ENCODE measurements around the gene KRTAP3-2.

Gene KRTAP3-2

DNA sequence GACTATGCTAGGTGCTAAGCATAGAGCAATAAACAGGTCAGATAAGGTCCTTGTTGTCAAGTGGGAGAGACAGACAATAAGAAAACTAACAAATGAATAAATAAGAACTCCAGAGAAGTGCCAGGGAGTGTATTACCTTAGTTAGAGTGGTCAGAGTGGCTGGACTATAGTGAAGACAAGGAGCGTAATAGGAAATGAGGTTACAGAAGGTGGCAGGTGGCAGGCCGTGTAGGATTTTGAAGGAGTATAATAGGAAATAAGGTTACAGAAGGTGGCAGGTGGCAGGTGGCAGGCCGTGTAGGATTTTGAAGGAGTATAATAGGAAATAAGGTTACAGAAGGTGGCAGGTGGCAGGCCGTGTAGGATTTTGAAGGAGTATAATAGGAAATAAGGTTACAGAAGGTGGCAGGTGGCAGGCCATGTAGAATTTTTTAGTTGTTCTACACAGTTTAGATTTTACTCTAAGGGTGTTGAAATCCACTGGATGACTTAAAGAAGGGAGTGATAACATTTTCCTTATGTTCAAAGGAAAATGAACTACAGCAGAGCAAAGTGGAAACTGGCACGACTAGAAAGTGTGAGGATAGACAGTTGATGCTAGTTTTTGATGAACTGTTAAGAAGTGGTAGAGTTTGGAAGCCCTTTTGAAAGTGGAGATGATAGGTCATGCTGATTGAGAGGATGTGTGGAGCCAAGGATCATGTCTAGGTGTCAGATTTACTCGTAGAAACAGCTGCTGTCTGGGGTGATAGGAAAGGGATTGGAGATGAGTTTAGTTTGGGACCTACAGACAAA, 12.8 kb upstream of the KRTAP3-2 start:
- in situ Hi-C loops (cut with HindIII; ENCODE audit: low sequenced_read_pairs) = loop anchor here (10.0 kb wide), 1 partner anchor 202 kb away; no protein-coding TSS in a partner anchor

DNA sequence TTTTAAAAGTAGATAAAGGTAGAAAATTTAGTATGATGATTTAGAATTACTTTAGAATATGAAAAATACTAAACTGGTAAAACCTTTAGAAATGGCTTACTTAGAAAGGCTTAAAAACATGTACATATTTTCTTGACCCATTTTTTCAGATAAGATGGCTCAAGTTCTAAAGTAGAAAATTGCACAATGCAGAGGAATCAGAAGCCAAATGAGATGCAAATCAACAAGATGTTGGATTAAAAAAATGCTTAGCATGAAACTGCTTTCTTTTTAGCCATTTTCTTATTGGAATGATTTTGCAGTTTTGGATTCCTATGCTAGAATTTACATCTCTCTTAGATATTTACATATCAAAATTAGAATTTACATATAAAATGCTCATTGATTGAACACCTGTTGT, 10.7 kb upstream of the KRTAP3-2 start:
- in situ Hi-C loops (cut with HindIII; ENCODE audit: low sequenced_read_pairs) = loop anchor here (10.0 kb wide), 1 partner anchor 204 kb away; no protein-coding TSS in a partner anchor

DNA sequence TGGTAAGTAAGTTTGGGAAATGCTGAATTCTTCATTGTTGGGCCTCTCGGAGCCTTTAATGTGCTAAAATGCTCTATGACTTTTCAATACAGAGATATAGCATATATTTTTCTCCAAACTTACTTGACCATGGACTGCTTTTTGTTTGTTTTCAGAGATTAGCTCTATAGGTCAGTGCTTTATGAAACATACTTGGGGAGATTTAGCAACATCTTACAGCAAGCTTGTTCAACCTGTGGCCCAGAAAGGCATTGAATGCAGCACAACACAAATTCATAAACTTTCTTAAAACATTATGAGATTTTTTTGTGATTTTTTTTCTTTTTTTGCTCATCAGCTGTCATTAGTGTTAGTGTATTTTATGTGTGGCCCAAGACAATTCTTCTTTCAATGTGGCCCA, 10.2 kb upstream of the KRTAP3-2 start:
- in situ Hi-C loops (cut with HindIII; ENCODE audit: low sequenced_read_pairs) = loop anchor here (10.0 kb wide), 1 partner anchor 205 kb away; no protein-coding TSS in a partner anchor

DNA sequence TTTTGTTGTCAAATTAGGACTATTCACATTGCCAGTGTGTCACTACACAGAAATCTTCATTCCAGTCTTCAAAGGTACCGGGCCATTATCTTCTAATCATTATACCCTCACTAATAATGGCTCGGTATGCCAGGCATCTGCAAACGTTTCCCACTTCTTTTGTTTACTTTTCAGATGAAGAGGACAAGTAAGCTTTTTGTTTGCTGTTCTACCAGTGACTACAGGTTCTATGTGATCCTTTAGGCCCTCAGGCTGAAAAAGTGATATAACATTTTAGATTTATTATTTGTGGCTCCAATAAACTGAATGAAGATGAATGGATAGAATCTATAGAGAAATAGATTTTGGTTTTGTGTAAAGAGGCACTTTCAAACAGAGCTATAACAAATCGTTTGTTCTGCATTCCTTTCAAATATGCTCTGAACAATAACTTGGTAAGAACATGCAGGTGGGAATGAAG, 9.6 kb upstream of the KRTAP3-2 start:
- in situ Hi-C loops (cut with HindIII; ENCODE audit: low sequenced_read_pairs) = no loop called here

DNA sequence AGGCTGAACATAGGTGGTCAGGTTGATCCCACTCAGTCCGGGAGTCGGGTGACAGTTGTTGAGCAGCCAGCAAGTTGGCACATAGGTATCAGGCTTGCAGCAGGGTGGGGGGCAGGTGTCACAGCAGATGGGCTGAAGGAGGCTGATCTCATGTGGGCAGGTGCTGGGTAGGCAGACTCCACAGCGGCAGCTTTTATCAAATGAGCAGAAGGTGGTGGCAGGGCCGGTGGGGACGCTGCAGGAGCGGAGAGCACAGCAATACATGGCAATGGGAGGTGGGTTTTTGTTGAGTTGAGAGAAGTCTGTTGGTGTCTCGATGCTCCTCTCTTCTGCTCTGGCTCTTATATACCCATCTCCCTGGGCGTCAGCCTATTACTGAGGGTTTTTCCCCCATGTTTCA, 9.1 kb upstream of the KRTAP3-2 start, which contains the start of gene KRTAP3-1:
TSS of gene KRTAP3-1 (minus strand) at position 318 of the 400 bp plus-strand sequence. CDS start at position 264, 54 bp downstream.
- in situ Hi-C loops (cut with HindIII; ENCODE audit: low sequenced_read_pairs) = no loop called here

DNA sequence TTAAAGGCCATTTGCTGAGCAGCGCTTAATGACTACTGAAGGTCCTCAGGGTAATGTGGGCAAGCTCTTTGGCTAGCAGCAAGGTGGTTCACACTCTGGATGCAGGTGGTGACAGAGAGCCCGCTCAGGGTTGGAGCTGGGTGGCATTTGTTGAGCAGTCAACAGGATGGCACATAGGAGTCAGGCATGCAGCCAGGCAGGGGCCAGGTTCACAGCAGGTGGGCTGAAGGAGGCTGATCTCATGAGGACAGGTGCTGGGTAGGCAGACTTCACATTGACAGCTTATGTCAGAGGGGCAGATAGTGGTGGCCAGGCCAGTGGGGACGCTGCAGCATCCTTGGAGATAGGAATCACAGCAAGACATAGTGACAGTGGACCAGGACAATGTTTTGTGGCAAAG, 4.7 kb upstream of the KRTAP3-2 start:
- in situ Hi-C loops (cut with HindIII; ENCODE audit: low sequenced_read_pairs) = no loop called here

DNA sequence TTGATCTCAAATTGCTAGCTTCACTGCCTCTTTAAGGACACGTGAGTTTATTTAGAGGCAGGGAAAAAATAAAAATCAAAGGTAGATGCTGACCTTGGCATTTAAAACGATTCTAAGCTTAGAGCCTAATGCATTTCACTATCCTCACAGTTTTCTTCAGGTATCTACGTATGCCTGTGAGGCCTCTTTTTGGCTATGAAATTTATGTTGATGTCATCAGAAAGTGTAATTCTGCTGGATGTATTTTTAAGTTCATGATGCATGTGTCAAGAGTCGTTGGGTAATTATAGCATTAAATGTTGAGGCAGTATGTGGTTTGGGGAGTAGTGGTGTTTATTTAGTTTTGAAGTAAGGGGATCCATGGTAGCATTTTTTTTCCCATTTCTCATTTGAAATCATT, 4.2 kb upstream of the KRTAP3-2 start:
- in situ Hi-C loops (cut with HindIII; ENCODE audit: low sequenced_read_pairs) = no loop called here

DNA sequence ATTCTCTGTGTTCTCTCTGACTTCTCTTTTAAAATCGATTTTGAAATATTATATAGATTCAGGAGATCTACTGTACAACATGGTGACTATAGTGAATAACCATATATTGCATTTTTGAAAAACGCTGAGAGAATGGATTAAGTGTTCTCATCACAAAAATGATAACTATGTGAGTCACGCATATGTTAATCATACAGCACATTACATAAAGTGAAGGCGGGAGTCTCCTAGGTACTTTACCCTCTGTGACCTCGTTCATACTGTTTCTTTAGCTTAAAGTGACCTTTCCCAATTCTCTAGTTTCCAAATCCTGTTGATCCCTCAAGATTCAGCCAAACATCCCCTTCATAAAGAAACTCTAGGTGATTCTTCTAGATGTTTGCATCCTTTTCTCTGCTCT, 3.1 kb upstream of the KRTAP3-2 start:
- in situ Hi-C loops (cut with HindIII; ENCODE audit: low sequenced_read_pairs) = no loop called here

DNA sequence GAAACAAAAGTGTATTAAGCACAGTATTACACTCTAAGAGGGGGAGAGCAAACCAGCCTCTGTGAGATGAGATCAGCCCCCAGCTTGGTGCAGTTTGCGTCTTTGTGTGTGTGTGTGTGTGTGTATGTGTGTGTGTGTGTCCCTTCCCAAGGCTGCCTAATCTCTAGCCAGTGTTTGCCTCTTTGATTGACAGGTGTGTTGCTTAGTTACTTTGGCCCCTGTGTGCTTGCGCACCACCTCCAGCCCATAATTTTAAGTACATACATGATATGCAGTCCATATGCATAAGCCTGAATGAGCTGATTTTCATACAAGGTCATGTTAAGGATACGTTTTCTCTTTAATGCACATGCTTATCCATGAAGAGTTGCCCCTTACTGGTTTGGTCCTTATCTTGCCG, 2.1 kb upstream of the KRTAP3-2 start:
- in situ Hi-C loops (cut with HindIII; ENCODE audit: low sequenced_read_pairs) = no loop called here

DNA sequence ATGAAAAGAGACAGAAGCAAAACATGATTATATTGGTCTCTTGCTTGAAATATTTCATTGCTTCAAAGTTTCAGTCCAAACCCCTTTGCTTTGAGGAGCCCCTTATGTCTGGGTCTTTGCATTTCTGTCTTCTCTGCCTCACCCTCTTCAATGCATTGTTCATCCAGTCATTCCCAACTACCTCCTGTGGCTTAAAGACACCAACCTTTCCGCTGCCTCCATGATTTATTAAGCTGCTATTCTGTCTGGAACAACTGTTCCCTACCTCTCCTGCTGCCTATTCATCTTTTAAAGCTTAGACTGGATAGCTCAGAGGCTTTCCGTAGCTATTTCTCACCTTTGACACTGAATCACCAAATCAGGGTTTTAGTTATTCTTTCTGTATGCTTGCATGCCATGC, 2.3 kb downstream of the KRTAP3-2 start:
- in situ Hi-C loops (cut with HindIII; ENCODE audit: low sequenced_read_pairs) = loop anchor here (5.0 kb wide), 1 partner anchor 35 kb away; the partner anchor contains the start of genes KRTAP1-3 and KRTAP1-4

DNA sequence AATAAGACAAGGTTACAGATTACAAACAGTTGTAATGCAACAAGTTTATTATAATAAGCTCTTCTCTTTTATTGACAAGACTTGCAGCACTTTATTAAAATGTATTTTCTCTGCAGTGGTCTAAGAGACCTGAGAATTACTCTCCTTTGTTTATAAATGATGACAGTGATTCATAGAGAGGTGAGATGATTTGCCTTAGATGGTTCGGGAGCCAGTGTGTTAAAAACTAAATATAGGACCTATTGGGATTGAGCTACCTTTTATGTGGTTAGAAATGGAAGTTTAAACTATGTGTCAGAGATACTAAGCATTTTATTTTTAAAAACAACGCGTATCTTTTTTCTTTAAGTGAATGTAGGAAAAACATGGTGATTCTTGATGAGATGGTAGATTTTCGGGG, 2.9 kb downstream of the KRTAP3-2 start:
- in situ Hi-C loops (cut with HindIII; ENCODE audit: low sequenced_read_pairs) = loop anchor here (5.0 kb wide), 1 partner anchor 35 kb away; the partner anchor contains the start of genes KRTAP1-3 and KRTAP1-4

DNA sequence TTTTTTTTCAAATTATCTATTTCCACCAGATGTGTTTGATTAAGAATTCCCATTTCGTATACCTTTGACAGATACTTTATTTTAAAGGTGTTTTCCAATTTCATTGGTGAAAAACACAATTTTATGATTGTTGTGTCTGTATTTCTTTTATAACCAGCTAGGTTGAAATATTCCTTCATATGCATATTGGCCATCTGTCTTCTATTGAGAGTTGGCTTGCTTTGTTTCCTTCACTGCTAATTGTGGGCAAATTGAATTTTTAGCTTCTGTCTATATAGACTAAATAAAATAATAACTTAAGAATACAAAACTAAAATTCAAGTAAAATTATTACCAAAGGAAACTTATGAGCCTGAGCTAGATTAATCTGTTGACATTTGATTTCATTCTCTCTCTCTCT, 4.6 kb downstream of the KRTAP3-2 start:
- in situ Hi-C loops (cut with HindIII; ENCODE audit: low sequenced_read_pairs) = loop anchor here (5.0 kb wide), 1 partner anchor 37 kb away; the partner anchor contains the start of genes KRTAP1-3 and KRTAP1-4

DNA sequence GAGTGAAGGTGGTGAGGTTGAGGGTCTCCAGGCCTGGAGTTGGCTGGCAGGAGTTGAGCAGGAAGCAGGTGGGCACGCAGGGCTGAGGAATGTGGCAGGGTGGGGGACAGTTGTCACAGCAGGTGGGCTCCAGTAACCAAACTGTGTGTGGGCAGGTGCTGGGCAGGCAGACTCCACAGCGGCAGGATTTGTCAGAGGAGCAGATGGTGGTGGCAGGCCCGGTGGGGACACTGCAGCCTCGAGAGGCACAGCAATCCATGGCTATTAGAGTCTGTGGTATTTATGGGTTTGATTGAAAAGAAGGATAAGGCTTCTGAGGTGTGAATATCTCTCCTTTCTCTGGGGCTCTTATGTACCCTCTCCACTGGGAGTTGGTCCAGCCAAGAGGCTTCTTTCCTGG, 5.9 kb downstream of the KRTAP3-2 start, which contains the start of gene KRTAP3-3:
TSS of gene KRTAP3-3 (minus strand) at position 326 of the 400 bp plus-strand sequence. CDS start at position 259, 67 bp downstream.
- in situ Hi-C loops (cut with HindIII; ENCODE audit: low sequenced_read_pairs) = no loop called here

DNA sequence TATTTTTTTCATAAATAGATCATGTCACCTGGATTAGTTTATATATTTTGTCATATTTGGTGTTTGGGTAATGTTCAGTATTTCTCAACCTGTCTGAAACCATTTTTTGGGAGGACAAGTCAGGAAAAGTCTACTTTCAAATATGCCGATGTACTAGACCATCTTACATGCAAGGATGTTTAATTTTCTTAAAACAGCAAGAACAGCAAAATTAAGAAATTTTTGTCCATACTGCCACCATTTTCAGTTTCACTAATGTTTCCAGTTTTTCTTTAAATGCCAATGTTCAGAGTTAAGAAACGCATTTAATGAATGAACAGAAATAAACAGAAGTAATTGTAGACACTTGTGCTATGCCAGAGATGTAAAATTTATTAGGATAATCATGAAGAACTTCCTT, 6.6 kb downstream of the KRTAP3-2 start:
- in situ Hi-C loops (cut with HindIII; ENCODE audit: low sequenced_read_pairs) = no loop called here

DNA sequence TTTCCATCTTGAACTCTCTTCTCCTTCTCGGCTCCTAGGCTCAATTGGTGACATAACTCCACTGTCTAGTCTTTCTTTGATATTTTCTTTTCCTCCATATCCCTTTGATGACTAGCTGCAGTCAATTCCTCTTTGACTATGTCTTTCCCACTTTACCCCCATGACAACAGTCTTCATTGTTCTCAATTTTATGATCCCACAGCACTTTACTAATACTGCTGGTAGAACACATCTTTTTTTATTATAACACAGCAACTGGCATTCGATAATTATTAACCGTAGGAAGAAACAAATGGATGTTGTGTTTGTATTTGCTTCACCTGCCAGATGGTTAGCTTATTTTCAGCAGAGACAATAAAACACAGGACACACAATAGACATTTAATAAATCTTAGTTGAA, 7.0 kb downstream of the KRTAP3-2 start:
- in situ Hi-C loops (cut with HindIII; ENCODE audit: low sequenced_read_pairs) = no loop called here

DNA sequence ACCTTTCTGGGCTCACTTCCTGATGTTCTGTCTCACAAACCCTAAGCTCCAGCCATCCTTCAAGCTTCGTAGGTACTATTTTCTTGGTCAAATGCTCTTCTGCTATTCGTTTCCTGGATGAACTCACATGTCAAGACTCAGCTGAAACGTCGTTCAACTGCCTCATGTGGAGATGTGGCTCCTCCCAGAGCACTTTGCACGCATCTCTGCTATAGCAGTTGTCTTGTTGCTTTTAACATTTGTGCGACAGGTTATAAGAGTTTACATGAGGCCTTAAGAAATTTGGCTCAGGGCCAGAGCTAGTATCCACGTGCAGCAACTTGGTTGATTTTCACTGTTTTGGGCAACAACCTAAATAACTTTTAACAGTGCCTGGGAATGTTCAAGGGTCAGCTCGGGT, 12.8 kb downstream of the KRTAP3-2 start:
- in situ Hi-C loops (cut with HindIII; ENCODE audit: low sequenced_read_pairs) = no loop called here

DNA sequence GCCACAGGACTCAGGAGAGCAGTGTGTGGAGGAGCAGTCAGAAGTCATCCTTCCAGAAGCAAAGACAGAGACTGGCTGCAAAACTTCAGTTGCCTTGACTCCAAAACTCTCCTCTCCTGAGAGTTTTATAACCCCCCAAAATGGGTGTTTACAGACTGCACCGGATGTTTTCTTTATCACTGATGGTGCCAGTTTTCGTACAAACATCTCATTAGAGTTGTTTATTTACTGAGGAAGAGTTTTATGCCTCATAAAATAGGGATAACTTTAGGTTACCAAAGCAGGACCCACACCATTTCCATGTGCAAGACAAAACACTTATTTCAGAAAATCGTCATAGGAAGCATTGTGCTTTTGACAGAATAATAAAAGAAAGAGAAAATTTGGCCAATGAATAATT, 15.5 kb downstream of the KRTAP3-2 start, which contains the start of gene KRT40:
TSS of gene KRT40 (minus strand) at position 101 of the 400 bp plus-strand sequence. CDS start at position 48, 53 bp downstream.
- in situ Hi-C loops (cut with HindIII; ENCODE audit: low sequenced_read_pairs) = no loop called here

DNA sequence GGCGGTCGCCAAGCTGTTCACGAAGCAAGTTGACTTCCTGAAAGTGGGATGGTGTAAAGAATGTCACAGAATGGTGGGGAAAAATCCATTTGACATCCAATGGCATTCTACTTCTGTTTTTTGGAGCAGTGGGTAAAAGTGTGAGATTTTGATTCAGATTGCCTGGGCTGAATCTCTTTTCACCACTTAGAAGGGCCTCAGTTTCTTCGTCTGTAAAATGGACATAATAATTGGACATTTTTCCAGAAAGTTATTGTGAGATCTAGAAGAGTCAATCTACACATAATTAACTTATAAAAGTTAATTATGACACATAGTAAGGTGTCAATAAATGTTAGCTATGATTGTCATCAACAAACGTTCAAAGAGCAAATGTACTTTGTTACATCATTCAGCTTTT, 18.6 kb downstream of the KRTAP3-2 start:
- in situ Hi-C loops (cut with HindIII; ENCODE audit: low sequenced_read_pairs) = no loop called here

DNA sequence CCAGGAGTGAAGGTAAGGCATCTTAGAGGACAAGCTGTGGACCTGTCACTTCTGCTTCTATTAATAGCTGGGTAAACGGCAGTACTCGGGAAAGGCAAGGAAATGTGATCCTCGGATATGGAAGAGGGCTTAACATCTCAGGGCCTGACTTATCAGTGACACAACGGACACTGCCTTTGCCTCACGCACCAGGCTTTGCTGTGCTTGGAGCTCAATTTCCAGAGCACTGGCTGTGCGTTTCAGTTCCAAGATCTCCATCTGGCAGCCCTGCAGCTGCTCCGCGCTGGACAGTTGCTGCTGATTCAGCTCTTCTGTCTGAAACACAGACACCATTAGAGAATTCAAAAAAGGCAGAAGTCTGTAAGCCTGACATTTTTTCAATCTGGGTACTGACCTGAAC, 19.1 kb downstream of the KRTAP3-2 start:
- in situ Hi-C loops (cut with HindIII; ENCODE audit: low sequenced_read_pairs) = no loop called here

DNA sequence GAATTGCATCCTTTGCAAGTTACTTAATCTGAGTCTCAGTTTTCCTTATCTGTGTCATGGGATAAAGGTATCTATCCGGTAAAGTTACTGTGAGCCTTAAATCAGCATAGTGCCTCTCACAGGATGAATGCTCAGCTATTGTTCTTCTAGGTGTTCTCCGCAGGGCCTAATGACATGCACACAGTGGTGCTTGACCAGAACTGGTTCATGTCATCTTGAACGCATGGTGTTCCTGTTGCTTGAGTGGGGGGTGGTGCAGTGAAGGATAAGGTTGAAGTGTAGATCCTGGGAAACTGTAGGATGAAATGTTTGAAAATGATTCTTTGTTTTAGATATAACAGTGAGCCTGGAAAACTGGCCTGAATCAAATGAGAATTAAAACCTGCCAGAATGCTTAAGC, 19.6 kb downstream of the KRTAP3-2 start:
- in situ Hi-C loops (cut with HindIII; ENCODE audit: low sequenced_read_pairs) = no loop called here

DNA sequence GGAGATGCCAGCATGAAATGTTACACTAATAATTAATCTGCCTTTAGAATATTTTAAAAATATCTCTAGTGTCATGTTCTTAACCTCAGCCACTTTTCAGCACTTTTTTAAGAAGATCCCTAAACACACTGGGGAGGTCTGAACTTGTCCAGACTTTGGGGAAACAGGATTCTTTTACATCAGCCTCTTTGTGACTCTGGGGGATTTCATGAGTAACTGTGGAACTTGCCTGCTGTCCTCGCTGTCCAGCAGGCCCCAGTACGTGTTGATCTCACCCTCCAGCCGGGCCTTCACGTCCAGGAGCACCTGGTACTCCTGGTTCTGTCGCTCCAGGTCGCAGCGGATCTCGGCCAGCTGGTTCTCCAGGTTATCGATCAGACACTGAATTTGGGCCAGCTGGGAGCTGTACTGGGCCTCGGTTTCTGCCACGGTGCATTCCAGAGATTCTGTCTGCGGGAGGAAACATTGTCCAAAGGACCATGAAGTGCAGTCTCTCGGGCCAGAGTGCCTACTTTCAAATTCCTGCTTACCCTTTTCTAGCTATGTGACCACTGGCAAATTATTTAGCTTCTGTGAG, 21.0 kb downstream of the KRTAP3-2 start:
- in situ Hi-C loops (cut with HindIII; ENCODE audit: low sequenced_read_pairs) = no loop called here

DNA sequence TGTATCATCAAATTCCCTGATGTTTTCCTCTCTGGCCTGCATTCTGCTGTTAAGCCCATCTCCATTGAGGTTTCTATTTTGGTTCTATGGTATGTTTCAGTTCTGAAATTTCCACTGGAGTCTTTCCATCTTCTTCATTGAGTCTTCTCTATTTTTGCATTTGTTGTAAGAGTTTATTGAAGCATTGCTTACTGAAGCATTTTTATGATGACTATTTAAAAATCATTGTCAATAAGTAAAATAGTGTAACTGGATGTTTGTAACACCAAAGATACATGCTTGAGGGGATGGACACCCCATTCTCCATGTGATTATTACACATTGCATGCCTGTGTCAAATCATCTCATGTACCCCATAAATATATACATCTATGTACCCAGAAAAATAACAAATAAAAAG, 24.2 kb downstream of the KRTAP3-2 start:
- in situ Hi-C loops (cut with HindIII; ENCODE audit: low sequenced_read_pairs) = no loop called here

Measured in endothelial cell of hepatic sinusoid (primary cell).